Measurements from ENCODE around the gene PLCB1. TPM values are rescaled to one million over a fixed set of nuclear protein-coding genes. Genes with fewer than 3 reads are reported as not detected.

Gene PLCB1
- polyA plus RNA-seq, 4 donors: 1.8 to 5.4 (median 2.0) TPM

- no peak for FAIRE-seq
- H3K27me3 ChIP-seq (ENCODE audit: control insufficient read depth in 3 of 3, insufficient read depth in 3 of 3, low read length in 3 of 3): no peaks in the 10 kb centered on the region
- H3K4me3 ChIP-seq (ENCODE audit: low read depth in 1 of 3, low read length in 3 of 3): no peak overlapping the region
These were observed 722.5 kb downstream of the PLCB1 start for GRCh38 chr20:8854571-8854970.

DNA sequence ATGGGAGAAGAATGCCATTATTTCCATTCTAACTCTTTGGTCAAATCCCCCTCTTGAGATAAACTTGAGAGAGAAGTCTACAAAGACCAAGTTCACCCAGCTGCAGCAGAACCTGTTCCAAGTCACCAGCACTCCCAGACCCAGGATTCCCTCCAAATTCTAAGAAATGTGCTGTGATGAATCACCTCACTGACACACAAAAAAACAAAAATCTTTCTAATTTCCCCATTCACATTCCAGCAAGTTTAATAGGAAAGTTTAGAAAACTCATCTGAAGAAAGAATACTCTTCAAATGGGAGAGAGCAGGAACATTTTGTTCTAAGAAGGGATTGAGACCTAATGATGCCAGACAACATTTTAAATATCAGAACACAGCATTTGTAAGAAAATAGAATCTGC, 723.2 kb downstream of the PLCB1 start:
- peaks cover 0 to 5% of the 10 kb centered on the region in 2 donors for H3K9me3 ChIP-seq (ENCODE audit: control insufficient read depth in 2 of 2, insufficient read depth in 1 of 2, low read depth in 1 of 2, low read length in 1 of 2)
- H3K4me3 ChIP-seq (ENCODE audit: low read depth in 1 of 3, low read length in 3 of 3): no peak overlapping the region
- H3K27ac ChIP-seq (ENCODE audit: low read depth in 1 of 3, low read length in 2 of 3): no peak overlapping the region
- H3K27me3 ChIP-seq (ENCODE audit: control insufficient read depth in 3 of 3, insufficient read depth in 3 of 3, low read length in 3 of 3): no peaks in the 10 kb centered on the region
- peaks cover 0 to 5% (median 0%) of the 10 kb centered on the region in 3 donors for H3K4me1 ChIP-seq (ENCODE audit: control insufficient read depth in 3 of 3, insufficient read depth in 2 of 3, low read depth in 1 of 3, low read length in 2 of 3)
- no peaks in the 10 kb centered on the region for H3K36me3 ChIP-seq (ENCODE audit: control insufficient read depth in 3 of 3, insufficient read depth in 2 of 3, low read depth in 1 of 3, low read length in 3 of 3)
- FAIRE-seq (no peak), DNase-seq (no peak)

More at GRCh38 chr20:8854571-8854970, 722.5 kb downstream of the PLCB1 start:
- 60 to 86% (median 83%) methylated on average over 12 of the region's 12 CpGs for WGBS, 3 donors
- Histone ChIP-seq H3K27ac (ENCODE audit: low read depth in 1 of 3, low read length in 2 of 3) (no peak overlapping the region), H3K36me3 (ENCODE audit: control insufficient read depth in 3 of 3, insufficient read depth in 2 of 3, low read depth in 1 of 3, low read length in 3 of 3) (no peaks in the 10 kb centered on the region), H3K9me3 (ENCODE audit: control insufficient read depth in 2 of 2, insufficient read depth in 1 of 2, low read depth in 1 of 2, low read length in 1 of 2) (peaks cover 0 to 5% of the 10 kb centered on the region in 2 donors), H3K4me1 (ENCODE audit: control insufficient read depth in 3 of 3, insufficient read depth in 2 of 3, low read depth in 1 of 3, low read length in 2 of 3) (peaks cover 0 to 5% (median 0%) of the 10 kb centered on the region in 3 donors)
- peak in 1 of 2 donors; percentile 9 for DNase-seq

DNA sequence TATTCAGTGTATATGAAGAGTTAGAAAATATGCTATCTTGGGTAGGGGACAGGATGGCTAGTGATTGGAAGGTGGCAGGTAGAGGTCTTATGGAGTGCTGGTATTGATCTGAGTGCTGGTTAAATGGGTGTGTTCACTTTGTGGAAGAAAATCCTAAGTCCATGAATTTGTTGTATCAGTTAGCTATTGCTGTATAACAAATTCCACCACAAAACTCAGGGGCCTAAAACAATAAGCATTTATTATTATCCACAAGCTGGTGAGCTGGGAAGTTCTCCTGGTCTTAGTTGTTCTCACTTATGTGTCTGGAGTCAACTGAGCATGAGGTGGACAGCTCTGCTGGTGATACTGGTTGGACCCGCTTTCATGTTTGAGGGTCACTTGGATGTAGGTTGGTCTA, 724.6 kb downstream of the PLCB1 start:
- Histone ChIP-seq H3K4me1 (ENCODE audit: control insufficient read depth in 3 of 3, insufficient read depth in 2 of 3, low read depth in 1 of 3, low read length in 2 of 3) (peaks cover 0 to 5% (median 0%) of the 10 kb centered on the region in 3 donors), H3K27ac (ENCODE audit: low read depth in 1 of 3, low read length in 2 of 3) (no peak overlapping the region), H3K4me3 (ENCODE audit: low read depth in 1 of 3, low read length in 3 of 3) (no peak overlapping the region), H3K27me3 (ENCODE audit: control insufficient read depth in 3 of 3, insufficient read depth in 3 of 3, low read length in 3 of 3) (no peaks in the 10 kb centered on the region), H3K36me3 (ENCODE audit: control insufficient read depth in 3 of 3, insufficient read depth in 2 of 3, low read depth in 1 of 3, low read length in 3 of 3) (no peaks in the 10 kb centered on the region), H3K9me3 (ENCODE audit: control insufficient read depth in 2 of 2, insufficient read depth in 1 of 2, low read depth in 1 of 2, low read length in 1 of 2) (peaks cover 0 to 5% of the 10 kb centered on the region in 2 donors)
- no peak for DNase-seq
- WGBS, 3 donors: 90 to 98% (median 95%) methylated on average over 1 of the region's 1 CpG
- FAIRE-seq: no peak

DNA sequence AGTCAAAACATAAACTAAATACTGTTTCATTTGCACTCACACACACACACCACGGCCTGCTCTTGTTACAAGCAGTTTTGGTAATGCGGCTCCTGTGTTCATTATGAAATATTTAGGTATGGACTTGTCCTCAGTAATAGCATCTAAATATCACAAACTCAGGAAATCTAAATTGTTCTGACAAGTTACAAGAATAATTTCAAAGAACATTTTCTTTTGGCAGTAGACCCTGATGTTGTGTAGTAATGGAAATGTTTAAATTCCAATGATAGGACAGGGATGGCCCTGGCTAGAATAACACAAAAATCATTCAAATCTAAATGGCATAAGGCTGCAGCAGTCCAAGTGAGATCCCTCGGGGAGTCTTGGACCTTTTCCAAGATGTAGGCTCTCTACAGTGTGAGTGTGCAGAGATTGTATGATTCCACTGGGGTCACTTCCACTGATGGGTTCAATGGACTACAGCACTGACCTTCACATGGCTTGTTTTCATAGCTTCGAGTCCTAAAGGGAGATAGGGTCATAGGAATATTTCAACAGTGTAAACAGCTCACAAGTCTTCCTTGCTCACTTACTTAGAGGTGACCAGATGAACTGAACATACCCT, 726.2 kb downstream of the PLCB1 start:
- Histone ChIP-seq H3K27me3 (ENCODE audit: control insufficient read depth in 3 of 3, insufficient read depth in 3 of 3, low read length in 3 of 3) (no peaks in the 10 kb centered on the region), H3K27ac (ENCODE audit: low read depth in 1 of 3, low read length in 2 of 3) (no peak overlapping the region), H3K4me1 (ENCODE audit: control insufficient read depth in 3 of 3, insufficient read depth in 2 of 3, low read depth in 1 of 3, low read length in 2 of 3) (peaks cover 0 to 5% (median 0%) of the 10 kb centered on the region in 3 donors), H3K4me3 (ENCODE audit: low read depth in 1 of 3, low read length in 3 of 3) (no peak overlapping the region), H3K9me3 (ENCODE audit: control insufficient read depth in 2 of 2, insufficient read depth in 1 of 2, low read depth in 1 of 2, low read length in 1 of 2) (peaks cover 0 to 5% of the 10 kb centered on the region in 2 donors), H3K36me3 (ENCODE audit: control insufficient read depth in 3 of 3, insufficient read depth in 2 of 3, low read depth in 1 of 3, low read length in 3 of 3) (no peaks in the 10 kb centered on the region)
- 71 to 75% (median 74%) methylated on average over 4 of the region's 4 CpGs for WGBS, 3 donors
- FAIRE-seq: no peak
- no peak for DNase-seq

GRCh38 chr20:8860011-8860495, 728.0 kb downstream of the PLCB1 start:
- FAIRE-seq (no peak), DNase-seq (no peak)
- 23 to 57% (median 24%) methylated on average over 2 of the region's 2 CpGs for WGBS, 3 donors
- no peak overlapping the region for H3K27ac ChIP-seq (ENCODE audit: low read depth in 1 of 3, low read length in 2 of 3)
- no peaks in the 10 kb centered on the region for H3K4me1 ChIP-seq (ENCODE audit: control insufficient read depth in 3 of 3, insufficient read depth in 2 of 3, low read depth in 1 of 3, low read length in 2 of 3)
- peaks cover 0 to 5% of the 10 kb centered on the region in 2 donors for H3K9me3 ChIP-seq (ENCODE audit: control insufficient read depth in 2 of 2, insufficient read depth in 1 of 2, low read depth in 1 of 2, low read length in 1 of 2)
- no peaks in the 10 kb centered on the region for H3K36me3 ChIP-seq (ENCODE audit: control insufficient read depth in 3 of 3, insufficient read depth in 2 of 3, low read depth in 1 of 3, low read length in 3 of 3)
- no peak overlapping the region for H3K4me3 ChIP-seq (ENCODE audit: low read depth in 1 of 3, low read length in 3 of 3)
- H3K27me3 ChIP-seq (ENCODE audit: control insufficient read depth in 3 of 3, insufficient read depth in 3 of 3, low read length in 3 of 3): no peaks in the 10 kb centered on the region

DNA sequence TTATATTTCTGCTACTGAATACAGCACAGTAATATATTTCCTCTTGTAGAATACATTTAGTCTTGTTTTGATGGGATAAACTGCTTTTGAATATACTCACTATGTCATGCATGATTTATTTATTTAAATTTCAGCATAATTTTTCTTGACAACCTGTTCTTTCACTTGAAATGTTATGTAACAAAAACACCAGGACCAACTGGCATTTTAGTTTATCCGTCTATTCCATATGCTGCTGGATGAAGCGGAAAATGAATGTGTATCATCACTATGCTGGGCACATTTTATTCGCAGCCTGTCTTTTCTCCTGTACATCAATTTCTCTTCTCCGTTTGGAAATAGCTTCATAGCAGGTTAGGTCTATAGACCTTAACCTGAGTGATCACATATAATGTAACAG, 730.0 kb downstream of the PLCB1 start:
- Histone ChIP-seq H3K27ac (ENCODE audit: low read depth in 1 of 3, low read length in 2 of 3) (no peak overlapping the region), H3K9me3 (ENCODE audit: control insufficient read depth in 2 of 2, insufficient read depth in 1 of 2, low read depth in 1 of 2, low read length in 1 of 2) (no peaks in the 10 kb centered on the region), H3K4me1 (ENCODE audit: control insufficient read depth in 3 of 3, insufficient read depth in 2 of 3, low read depth in 1 of 3, low read length in 2 of 3) (no peaks in the 10 kb centered on the region), H3K27me3 (ENCODE audit: control insufficient read depth in 3 of 3, insufficient read depth in 3 of 3, low read length in 3 of 3) (no peaks in the 10 kb centered on the region), H3K4me3 (ENCODE audit: low read depth in 1 of 3, low read length in 3 of 3) (no peak overlapping the region), H3K36me3 (ENCODE audit: control insufficient read depth in 3 of 3, insufficient read depth in 2 of 3, low read depth in 1 of 3, low read length in 3 of 3) (no peaks in the 10 kb centered on the region)
- DNase-seq (no peak), FAIRE-seq (no peak)
- WGBS, 3 donors: 95 to 97% (median 96%) methylated on average over 4 of the region's 4 CpGs

- H3K4me1 ChIP-seq (ENCODE audit: control insufficient read depth in 3 of 3, insufficient read depth in 2 of 3, low read depth in 1 of 3, low read length in 2 of 3): no peaks in the 10 kb centered on the region
- no peak for FAIRE-seq
- 88 to 98% (median 94%) methylated on average over 3 of the region's 3 CpGs for WGBS, 3 donors
These were observed 733.6 kb downstream of the PLCB1 start for GRCh38 chr20:8865636-8866035.

DNA sequence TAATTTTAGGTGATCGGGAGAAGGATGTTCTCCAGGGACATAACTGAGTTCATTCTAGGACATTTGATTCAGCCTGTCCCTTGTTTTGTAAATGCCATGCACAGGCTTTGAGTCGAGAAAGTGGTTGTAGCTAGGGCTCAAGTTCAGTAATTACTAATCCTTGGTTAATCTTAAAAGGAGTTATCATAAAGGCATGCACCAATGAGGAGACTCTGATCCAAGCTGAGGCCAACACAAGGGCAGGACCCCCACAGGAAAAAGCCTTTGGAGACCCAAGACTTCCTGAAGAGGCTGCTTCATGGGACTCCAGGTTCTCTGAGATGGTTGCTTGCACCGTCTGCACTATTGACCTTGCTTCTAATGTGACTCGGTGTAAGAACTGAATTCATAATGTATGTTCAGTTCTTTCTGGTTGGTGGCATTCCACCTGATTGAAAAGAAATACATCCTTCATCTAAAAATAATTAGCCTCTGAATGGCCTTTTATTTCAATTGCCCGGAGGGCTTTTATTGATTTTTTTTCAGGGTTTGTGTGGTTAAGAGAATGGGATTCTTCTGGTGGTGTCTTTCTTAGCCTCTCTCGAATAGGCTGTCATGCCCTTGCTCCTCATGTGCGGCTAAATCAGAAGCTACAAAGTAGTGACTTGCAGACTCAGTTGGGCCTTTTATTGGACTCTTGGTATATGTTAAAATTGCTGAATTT, 735.1 kb downstream of the PLCB1 start:
- 86 to 90% (median 86%) methylated on average over 7 of the region's 7 CpGs for WGBS, 3 donors
- no peak overlapping the region for H3K4me3 ChIP-seq (ENCODE audit: low read depth in 1 of 3, low read length in 3 of 3)
- H3K27me3 ChIP-seq (ENCODE audit: control insufficient read depth in 3 of 3, insufficient read depth in 3 of 3, low read length in 3 of 3): no peaks in the 10 kb centered on the region
- H3K27ac ChIP-seq (ENCODE audit: low read depth in 1 of 3, low read length in 2 of 3): no peak overlapping the region
- no peak for DNase-seq
- H3K9me3 ChIP-seq (ENCODE audit: control insufficient read depth in 2 of 2, insufficient read depth in 1 of 2, low read depth in 1 of 2, low read length in 1 of 2): no peaks in the 10 kb centered on the region
- H3K36me3 ChIP-seq (ENCODE audit: control insufficient read depth in 3 of 3, insufficient read depth in 2 of 3, low read depth in 1 of 3, low read length in 3 of 3): no peaks in the 10 kb centered on the region
- no peak for FAIRE-seq
- no peaks in the 10 kb centered on the region for H3K4me1 ChIP-seq (ENCODE audit: control insufficient read depth in 3 of 3, insufficient read depth in 2 of 3, low read depth in 1 of 3, low read length in 2 of 3)

More at GRCh38 chr20:8865636-8866035, 733.6 kb downstream of the PLCB1 start:
- DNase-seq: no peak
- no peak overlapping the region for H3K27ac ChIP-seq (ENCODE audit: low read depth in 1 of 3, low read length in 2 of 3)
- H3K36me3 ChIP-seq (ENCODE audit: control insufficient read depth in 3 of 3, insufficient read depth in 2 of 3, low read depth in 1 of 3, low read length in 3 of 3): no peaks in the 10 kb centered on the region
- no peaks in the 10 kb centered on the region for H3K27me3 ChIP-seq (ENCODE audit: control insufficient read depth in 3 of 3, insufficient read depth in 3 of 3, low read length in 3 of 3)
- no peaks in the 10 kb centered on the region for H3K9me3 ChIP-seq (ENCODE audit: control insufficient read depth in 2 of 2, insufficient read depth in 1 of 2, low read depth in 1 of 2, low read length in 1 of 2)
- no peak overlapping the region for H3K4me3 ChIP-seq (ENCODE audit: low read depth in 1 of 3, low read length in 3 of 3)
